Measurements from ENCODE around the gene ZNF362.
A peak's percentile ranks its signal among the peaks of the same experiment; 100 is the strongest.
"Not testable (repeated sequence)": the region's sequence is repeated elsewhere in the genome, so short reads cannot be mapped to it uniquely, and the experiment has no call there.

Gene ZNF362

GRCh38 chr1:33284049-33284448 lies 27.8 kb downstream of the ZNF362 start:
- DNase-seq (ENCODE audit: low read depth in 2 of 2): no peak

GRCh38 chr1:33286451-33287185 lies 30.3 kb downstream of the ZNF362 start:
- no peak for DNase-seq (ENCODE audit: low read depth in 2 of 2)

GRCh38 chr1:33287317-33287716 lies 31.0 kb downstream of the ZNF362 start:
- no peak for DNase-seq (ENCODE audit: low read depth in 2 of 2)

GRCh38 chr1:33288976-33289857 lies 32.9 kb downstream of the ZNF362 start:
- no peak for DNase-seq (ENCODE audit: low read depth in 2 of 2)

GRCh38 chr1:33289858-33290154 lies 33.5 kb downstream of the ZNF362 start:
- DNase-seq (ENCODE audit: low read depth in 2 of 2): no peak

GRCh38 chr1:33290615-33291014 lies 34.3 kb downstream of the ZNF362 start:
- DNase-seq (ENCODE audit: low read depth in 2 of 2): not testable (repeated sequence)

- no peak for DNase-seq (ENCODE audit: low read depth in 2 of 2)
Observed at GRCh38 chr1:33292726-33293340, 36.5 kb downstream of the ZNF362 start.

- no peak for DNase-seq (ENCODE audit: low read depth in 2 of 2)
Observed at GRCh38 chr1:33294071-33295010, 38.0 kb downstream of the ZNF362 start.

GRCh38 chr1:33295023-33295422 lies 38.7 kb downstream of the ZNF362 start:
- no peak for DNase-seq (ENCODE audit: low read depth in 2 of 2)

- DNase-seq (ENCODE audit: low read depth in 2 of 2): peak; percentile 65 to 86
Observed at GRCh38 chr1:33295450-33296081, 39.3 kb downstream of the ZNF362 start.

GRCh38 chr1:33296082-33296458 lies 39.8 kb downstream of the ZNF362 start:
- no peak for DNase-seq (ENCODE audit: low read depth in 2 of 2)

- no peak for DNase-seq (ENCODE audit: low read depth in 2 of 2)
Observed at GRCh38 chr1:33296824-33297223, 40.5 kb downstream of the ZNF362 start.

- no peak for DNase-seq (ENCODE audit: low read depth in 2 of 2)
Observed at GRCh38 chr1:33297911-33298622, 41.8 kb downstream of the ZNF362 start.

GRCh38 chr1:33298623-33299277 lies 42.5 kb downstream of the ZNF362 start:
- DNase-seq (ENCODE audit: low read depth in 2 of 2): peak; percentile 15 to 55

GRCh38 chr1:33299461-33300155 lies 43.3 kb downstream of the ZNF362 start:
- DNase-seq (ENCODE audit: low read depth in 2 of 2): no peak

GRCh38 chr1:33300673-33301072 lies 44.4 kb downstream of the ZNF362 start:
- DNase-seq (ENCODE audit: low read depth in 2 of 2): no peak

GRCh38 chr1:33301273-33301984 lies 45.1 kb downstream of the ZNF362 start:
- DNase-seq (ENCODE audit: low read depth in 2 of 2): no peak

- no peak for DNase-seq (ENCODE audit: low read depth in 2 of 2)
Observed at GRCh38 chr1:33302325-33302724, 46.0 kb downstream of the ZNF362 start.

GRCh38 chr1:33305016-33305415 lies 48.7 kb downstream of the ZNF362 start:
- DNase-seq (ENCODE audit: low read depth in 2 of 2): no peak
